NCI-H526 (cell line): ENCODE data around the gene JAK1.
A peak's percentile ranks its signal among the peaks of the same experiment; 100 is the strongest.

Source experiments
- DNase-seq, 2 experiments: peaks; one replicate each; lab custom pipeline; 2025; lab: John Stamatoyannopoulos, UW

JAK1 gene

GRCh38 chr1:64892576-64893573 is 73.5 kb downstream of the JAK1 start:
- no peak for DNase-seq

GRCh38 chr1:64891448-64891825 is 74.9 kb downstream of the JAK1 start:
- DNase-seq = peak in 1 of 2 experiments; percentile 33

GRCh38 chr1:64890699-64891447 is 75.5 kb downstream of the JAK1 start:
- DNase-seq = peak in 1 of 2 experiments; percentile 38

GRCh38 chr1:64887689-64888217 is 78.6 kb downstream of the JAK1 start:
- no peak for DNase-seq

GRCh38 chr1:64886877-64887276 is 79.5 kb downstream of the JAK1 start:
- DNase-seq = no peak

- DNase-seq = no peak
Observed at GRCh38 chr1:64885648-64886047, 80.7 kb downstream of the JAK1 start.

GRCh38 chr1:64884261-64885040 is 81.9 kb downstream of the JAK1 start:
- DNase-seq = no peak

GRCh38 chr1:64882574-64883255 is 83.6 kb downstream of the JAK1 start:
- DNase-seq = no peak

- DNase-seq = no peak
Observed at GRCh38 chr1:64881281-64881680, 85.1 kb downstream of the JAK1 start.

GRCh38 chr1:64880449-64880848 is 85.9 kb downstream of the JAK1 start:
- no peak for DNase-seq

- DNase-seq = peak in 1 of 2 experiments; percentile 41
Observed at GRCh38 chr1:64878931-64879611, 87.3 kb downstream of the JAK1 start.

- no peak for DNase-seq
Observed at GRCh38 chr1:64878090-64878489, 88.3 kb downstream of the JAK1 start.

GRCh38 chr1:64877598-64877997 is 88.8 kb downstream of the JAK1 start:
- DNase-seq = no peak

GRCh38 chr1:64877151-64877550 is 89.2 kb downstream of the JAK1 start:
- no peak for DNase-seq

GRCh38 chr1:64875606-64876005 is 90.7 kb downstream of the JAK1 start:
- no peak for DNase-seq

- peak; percentile 76 to 88 for DNase-seq
Observed at GRCh38 chr1:64875101-64875500, 91.2 kb downstream of the JAK1 start.

- DNase-seq = no peak
Observed at GRCh38 chr1:64874666-64875065, 91.7 kb downstream of the JAK1 start.

GRCh38 chr1:64873576-64873975 is 92.8 kb downstream of the JAK1 start:
- DNase-seq = no peak

GRCh38 chr1:64872067-64872466 is 94.3 kb downstream of the JAK1 start:
- DNase-seq = no peak

- no peak for DNase-seq
Observed at GRCh38 chr1:64871256-64871655, 95.1 kb downstream of the JAK1 start.

- no peak for DNase-seq
Observed at GRCh38 chr1:64867266-64867665, 99.1 kb downstream of the JAK1 start.
